Endothelial cell of umbilical vein (primary cell): ENCODE measurements around the gene RIPOR3.

ENCODE experiments used
- JUN ChIP-seq: IDR thresholded peaks from 2 replicates; pipeline ENCODE4 v1.6.1; 2011; ENCODE audit warnings: borderline replicate concordance, low read depth; ENCODE audit not compliant: insufficient read length, insufficient read depth
- MYC ChIP-seq: IDR thresholded peaks from one replicate; pipeline ENCODE4 v1.6.1; 2011; ENCODE audit warnings: mild to moderate bottlenecking, low read depth, low read length
- POLR2A ChIP-seq: IDR thresholded peaks from 2 replicates; pipeline ENCODE4 v1.6.1; 2012; ENCODE audit warnings: low read depth, mild to moderate bottlenecking, control low read depth, low read length
- POLR2AphosphoS5 ChIP-seq: IDR thresholded peaks from 2 replicates; pipeline ENCODE4 v1.6.1; 2012; ENCODE audit warnings: low read depth, mild to moderate bottlenecking, control low read depth, low read length, moderate library complexity; ENCODE audit not compliant: insufficient read depth
- TF ChIP-seq, protein P1 (sequence below), 2 donors: IDR thresholded peaks; 1 replicate in 1 of 2; 2 replicates in 1 of 2; pipeline ENCODE4 v1.5.1; 2011; ENCODE audit warnings: low read length in 2 of 2, mild to moderate bottlenecking in 2 of 2, moderate library complexity in 2 of 2, control low read depth in 1 of 2, inconsistent platforms in 1 of 2, low read depth in 1 of 2; ENCODE audit not compliant: insufficient read depth in 1 of 2; ENCODE audit errors: extremely low read depth in 1 of 2

DNA sequence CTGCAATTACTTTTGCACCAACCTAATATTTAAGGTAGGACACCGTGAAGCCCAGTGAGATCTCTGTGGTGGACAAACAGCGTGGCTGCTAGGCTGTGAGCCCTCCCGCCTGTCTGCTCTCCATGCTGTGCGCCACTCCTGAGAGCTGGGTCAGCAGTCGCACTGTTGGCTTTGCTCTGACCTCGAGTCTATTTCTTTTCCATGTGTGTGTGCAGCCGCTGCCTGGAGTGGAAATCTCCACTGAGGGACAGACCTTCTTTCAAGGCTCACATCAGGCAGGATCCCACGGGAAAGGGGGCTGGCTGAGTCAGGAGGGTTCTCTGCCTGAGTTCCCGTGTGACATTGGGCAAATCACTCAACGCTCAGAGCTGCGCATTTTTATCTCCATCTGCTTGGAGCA, 27.1 kb downstream of the RIPOR3 start:
- TF ChIP-seq POLR2AphosphoS5: no peak
- TF ChIP-seq, protein P1, sequence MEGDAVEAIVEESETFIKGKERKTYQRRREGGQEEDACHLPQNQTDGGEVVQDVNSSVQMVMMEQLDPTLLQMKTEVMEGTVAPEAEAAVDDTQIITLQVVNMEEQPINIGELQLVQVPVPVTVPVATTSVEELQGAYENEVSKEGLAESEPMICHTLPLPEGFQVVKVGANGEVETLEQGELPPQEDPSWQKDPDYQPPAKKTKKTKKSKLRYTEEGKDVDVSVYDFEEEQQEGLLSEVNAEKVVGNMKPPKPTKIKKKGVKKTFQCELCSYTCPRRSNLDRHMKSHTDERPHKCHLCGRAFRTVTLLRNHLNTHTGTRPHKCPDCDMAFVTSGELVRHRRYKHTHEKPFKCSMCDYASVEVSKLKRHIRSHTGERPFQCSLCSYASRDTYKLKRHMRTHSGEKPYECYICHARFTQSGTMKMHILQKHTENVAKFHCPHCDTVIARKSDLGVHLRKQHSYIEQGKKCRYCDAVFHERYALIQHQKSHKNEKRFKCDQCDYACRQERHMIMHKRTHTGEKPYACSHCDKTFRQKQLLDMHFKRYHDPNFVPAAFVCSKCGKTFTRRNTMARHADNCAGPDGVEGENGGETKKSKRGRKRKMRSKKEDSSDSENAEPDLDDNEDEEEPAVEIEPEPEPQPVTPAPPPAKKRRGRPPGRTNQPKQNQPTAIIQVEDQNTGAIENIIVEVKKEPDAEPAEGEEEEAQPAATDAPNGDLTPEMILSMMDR (IDR thresholded peaks at IDR 0.05; ENCODE audit: extremely low read depth in 1 of 2, insufficient read depth in 1 of 2, low read depth in 1 of 2, low read length in 2 of 2): no peak
- TF ChIP-seq MYC: no peak
- TF ChIP-seq POLR2A: no peak
- no peak for TF ChIP-seq JUN
